T-helper 2 cell treated with Interferon-gamma antibody and Interleukin-4, amounts not matched to agents 5 μg/mL and 100 μg/mL, for 36 hours (primary cell): ENCODE measurements around the gene IRAK1.
A peak's percentile ranks its signal among the peaks of the same experiment; 100 is the strongest.

Source experiments
- DNase-seq: peaks from one replicate; pipeline ENCODE4 v3.0.0; 2021; ENCODE audit warnings: low spot score
- H3K27ac Mint-ChIP-seq: one replicate; pipeline ENCODE4 v1.8.0; 2021; ENCODE audit warnings: mild to moderate bottlenecking, mixed read lengths
- H3K27me3 Mint-ChIP-seq: one replicate; pipeline ENCODE4 v1.8.0; 2021; ENCODE audit warnings: low read depth, mixed read lengths
- H3K36me3 Mint-ChIP-seq: one replicate; pipeline ENCODE4 v1.8.0; 2021; ENCODE audit warnings: low read depth, mixed read lengths
- H3K4me1 Mint-ChIP-seq: one replicate; pipeline ENCODE4 v1.8.0; 2021; ENCODE audit warnings: low read depth, mixed read lengths
- H3K4me3 Mint-ChIP-seq: one replicate; pipeline ENCODE4 v1.8.0; 2022; ENCODE audit warnings: mild to moderate bottlenecking, moderate library complexity, mixed read lengths
- H3K9me3 Mint-ChIP-seq: one replicate; pipeline ENCODE4 v1.8.0; 2021; ENCODE audit warnings: mixed read lengths

The IRAK1 gene

GRCh38 chrX:154049209-154050112, 29.8 kb upstream of the IRAK1 start:
- peaks cover 28% of the 10 kb centered on the region for H3K4me1 Mint-ChIP-seq
- peaks cover 15% of the 10 kb centered on the region for H3K36me3 Mint-ChIP-seq
- H3K27ac Mint-ChIP-seq, result peak overlapping the region; percentile 64
- no peak overlapping the region for H3K4me3 Mint-ChIP-seq
- no peaks in the 10 kb centered on the region for H3K27me3 Mint-ChIP-seq
- no peak for DNase-seq
- no peaks in the 10 kb centered on the region for H3K9me3 Mint-ChIP-seq

GRCh38 chrX:154048398-154048797, 28.7 kb upstream of the IRAK1 start:
- Mint-ChIP-seq H3K27me3 (no peaks in the 10 kb centered on the region), H3K9me3 (no peaks in the 10 kb centered on the region), H3K36me3 (peaks cover 17% of the 10 kb centered on the region), H3K4me3 (no peak overlapping the region), H3K27ac (no peak overlapping the region), H3K4me1 (peaks cover 31% of the 10 kb centered on the region)
- DNase-seq, result no peak

GRCh38 chrX:154046940-154047610, 27.4 kb upstream of the IRAK1 start:
- no peak overlapping the region for H3K4me3 Mint-ChIP-seq
- peaks cover 30% of the 10 kb centered on the region for H3K4me1 Mint-ChIP-seq
- no peak overlapping the region for H3K27ac Mint-ChIP-seq
- peaks cover 18% of the 10 kb centered on the region for H3K36me3 Mint-ChIP-seq
- H3K9me3 Mint-ChIP-seq, result no peaks in the 10 kb centered on the region
- no peaks in the 10 kb centered on the region for H3K27me3 Mint-ChIP-seq
- DNase-seq, result no peak

- DNase-seq, result no peak
- no peak overlapping the region for H3K4me3 Mint-ChIP-seq
- H3K36me3 Mint-ChIP-seq, result peaks cover 18% of the 10 kb centered on the region
- peaks cover 32% of the 10 kb centered on the region for H3K4me1 Mint-ChIP-seq
- no peaks in the 10 kb centered on the region for H3K9me3 Mint-ChIP-seq
- H3K27me3 Mint-ChIP-seq, result no peaks in the 10 kb centered on the region
- H3K27ac Mint-ChIP-seq, result no peak overlapping the region
These were observed 26.5 kb upstream of the IRAK1 start for GRCh38 chrX:154046031-154046781.

GRCh38 chrX:154044091-154044490, 24.4 kb upstream of the IRAK1 start:
- H3K4me1 Mint-ChIP-seq, result peaks cover 36% of the 10 kb centered on the region
- no peaks in the 10 kb centered on the region for H3K27me3 Mint-ChIP-seq
- no peak overlapping the region for H3K27ac Mint-ChIP-seq
- no peak for DNase-seq
- H3K9me3 Mint-ChIP-seq, result no peaks in the 10 kb centered on the region
- H3K4me3 Mint-ChIP-seq, result no peak overlapping the region
- H3K36me3 Mint-ChIP-seq, result peaks cover 20% of the 10 kb centered on the region

- no peak overlapping the region for H3K27ac Mint-ChIP-seq
- peaks cover 38% of the 10 kb centered on the region for H3K4me1 Mint-ChIP-seq
- H3K36me3 Mint-ChIP-seq, result peaks cover 20% of the 10 kb centered on the region
- no peak overlapping the region for H3K4me3 Mint-ChIP-seq
- H3K27me3 Mint-ChIP-seq, result no peaks in the 10 kb centered on the region
- no peaks in the 10 kb centered on the region for H3K9me3 Mint-ChIP-seq
- no peak for DNase-seq
These were observed 23.5 kb upstream of the IRAK1 start for GRCh38 chrX:154043003-154043763.

- peaks cover 11% of the 10 kb centered on the region for H3K36me3 Mint-ChIP-seq
- no peaks in the 10 kb centered on the region for H3K27me3 Mint-ChIP-seq
These were observed 21.2 kb upstream of the IRAK1 start for GRCh38 chrX:154040863-154041262.

GRCh38 chrX:154040307-154040756, 20.6 kb upstream of the IRAK1 start:
- H3K27ac Mint-ChIP-seq, result no peak overlapping the region
- H3K36me3 Mint-ChIP-seq, result peaks cover 11% of the 10 kb centered on the region
- no peaks in the 10 kb centered on the region for H3K9me3 Mint-ChIP-seq
- H3K4me1 Mint-ChIP-seq, result peaks cover 28% of the 10 kb centered on the region
- no peaks in the 10 kb centered on the region for H3K27me3 Mint-ChIP-seq
- no peak for DNase-seq
- H3K4me3 Mint-ChIP-seq, result no peak overlapping the region

More at GRCh38 chrX:154040863-154041262, 21.2 kb upstream of the IRAK1 start:
- Mint-ChIP-seq H3K9me3 (no peaks in the 10 kb centered on the region), H3K4me3 (no peak overlapping the region), H3K27ac (no peak overlapping the region), H3K4me1 (peaks cover 29% of the 10 kb centered on the region)
- DNase-seq, result no peak

GRCh38 chrX:154039577-154039976, 19.9 kb upstream of the IRAK1 start:
- DNase-seq, result no peak
- Mint-ChIP-seq H3K36me3 (peaks cover 11% of the 10 kb centered on the region), H3K27me3 (no peaks in the 10 kb centered on the region), H3K4me1 (peaks cover 28% of the 10 kb centered on the region), H3K9me3 (no peaks in the 10 kb centered on the region), H3K4me3 (no peak overlapping the region), H3K27ac (no peak overlapping the region)

- Mint-ChIP-seq H3K27ac (no peak overlapping the region), H3K4me3 (no peak overlapping the region), H3K9me3 (no peaks in the 10 kb centered on the region), H3K27me3 (no peaks in the 10 kb centered on the region), H3K4me1 (peaks cover 26% of the 10 kb centered on the region), H3K36me3 (peaks cover 8% of the 10 kb centered on the region)
- no peak for DNase-seq
These were observed 19.0 kb upstream of the IRAK1 start for GRCh38 chrX:154038656-154039055.

- Mint-ChIP-seq H3K4me1 (peaks cover 26% of the 10 kb centered on the region), H3K36me3 (peaks cover 8% of the 10 kb centered on the region), H3K4me3 (no peak overlapping the region), H3K27ac (no peak overlapping the region), H3K27me3 (no peaks in the 10 kb centered on the region), H3K9me3 (no peaks in the 10 kb centered on the region)
- DNase-seq, result no peak
These were observed 18.1 kb upstream of the IRAK1 start for GRCh38 chrX:154037754-154038153.

- Mint-ChIP-seq H3K36me3 (peaks cover 14% of the 10 kb centered on the region), H3K27me3 (no peaks in the 10 kb centered on the region), H3K4me1 (peaks cover 20% of the 10 kb centered on the region), H3K27ac (peak overlapping the region; percentile 31), H3K9me3 (no peaks in the 10 kb centered on the region), H3K4me3 (no peak overlapping the region)
- no peak for DNase-seq
These were observed 16.8 kb upstream of the IRAK1 start for GRCh38 chrX:154036513-154036912.

GRCh38 chrX:154033848-154034247, 14.1 kb upstream of the IRAK1 start:
- H3K4me3 Mint-ChIP-seq, result no peak overlapping the region
- peaks cover 17% of the 10 kb centered on the region for H3K36me3 Mint-ChIP-seq
- no peaks in the 10 kb centered on the region for H3K27me3 Mint-ChIP-seq
- H3K27ac Mint-ChIP-seq, result peak overlapping the region; percentile 10
- peaks cover 8% of the 10 kb centered on the region for H3K4me1 Mint-ChIP-seq
- DNase-seq, result no peak
- H3K9me3 Mint-ChIP-seq, result no peaks in the 10 kb centered on the region
